SIG-M5 (cell line): ENCODE measurements around the gene DGAT2.
A peak's percentile ranks its signal among the peaks of the same experiment; 100 is the strongest.
"Not testable (repeated sequence)": the region's sequence is repeated elsewhere in the genome, so short reads cannot be mapped to it uniquely, and the experiment has no call there.

Experiments
- DNase-seq: peaks from one replicate; lab custom pipeline; 2025; lab: John Stamatoyannopoulos, UW

Gene DGAT2

GRCh38 chr11:75768112-75768908, at the start of gene DGAT2:
DGAT2 (plus strand) TSS chr11:75768778; CDS start chr11:75768992, 214 bp downstream.
- DNase-seq = peak; percentile 5

GRCh38 chr11:75719340-75720239, 49.0 kb upstream of the DGAT2 start:
- DNase-seq = no peak

GRCh38 chr11:75720639-75721038, 47.9 kb upstream of the DGAT2 start:
- DNase-seq = no peak

- DNase-seq = no peak
Measured at GRCh38 chr11:75721852-75722668, 46.5 kb upstream of the DGAT2 start.

GRCh38 chr11:75722669-75723042, 45.9 kb upstream of the DGAT2 start:
- DNase-seq = no peak

GRCh38 chr11:75725547-75726320, 42.8 kb upstream of the DGAT2 start:
- no peak for DNase-seq

GRCh38 chr11:75728992-75729391, 39.6 kb upstream of the DGAT2 start:
- DNase-seq = no peak

GRCh38 chr11:75731095-75731494, 37.5 kb upstream of the DGAT2 start:
- DNase-seq = no peak

- DNase-seq = no peak
Measured at GRCh38 chr11:75733071-75733430, 35.5 kb upstream of the DGAT2 start.

- DNase-seq = no peak
Measured at GRCh38 chr11:75733431-75734107, 35.0 kb upstream of the DGAT2 start.

GRCh38 chr11:75734491-75735180, 33.9 kb upstream of the DGAT2 start:
- DNase-seq = no peak

- DNase-seq = no peak
Measured at GRCh38 chr11:75735181-75735845, 33.3 kb upstream of the DGAT2 start.

GRCh38 chr11:75737314-75737713, 31.3 kb upstream of the DGAT2 start:
- no peak for DNase-seq

- no peak for DNase-seq
Measured at GRCh38 chr11:75740681-75741080, 27.9 kb upstream of the DGAT2 start.

GRCh38 chr11:75743159-75743558, 25.4 kb upstream of the DGAT2 start:
- not testable (repeated sequence) for DNase-seq

GRCh38 chr11:75743711-75744563, 24.6 kb upstream of the DGAT2 start:
- DNase-seq = no peak

- no peak for DNase-seq
Measured at GRCh38 chr11:75745807-75746206, 22.8 kb upstream of the DGAT2 start.

GRCh38 chr11:75748729-75749273, 19.8 kb upstream of the DGAT2 start:
- not testable (repeated sequence) for DNase-seq
